H9 (cell line): Measurements from ENCODE around the gene NEUROG1. TPM values are rescaled to one million over a fixed set of nuclear protein-coding genes. Genes with fewer than 3 reads are reported as not detected.

Experiments
- DNase-seq: peaks from one replicate; pipeline ENCODE4 v3.0.0-alpha.2; 2017
- H2AFZ ChIP-seq: one replicate; pipeline ENCODE4 v1.6.1; 2013; ENCODE audit warnings: mild to moderate bottlenecking, low read length, control low read depth, moderate library complexity
- H2AK5ac ChIP-seq: 2 replicates; pipeline ENCODE4 v1.6.1; 2013; ENCODE audit warnings: low read length, control low read depth, mixed read lengths; ENCODE audit not compliant: insufficient read length
- H2BK120ac ChIP-seq: one replicate; pipeline ENCODE4 v1.6.1; 2013; ENCODE audit warnings: low read depth, mild to moderate bottlenecking, low read length, control low read depth, inconsistent platforms; ENCODE audit not compliant: poor library complexity, severe bottlenecking
- H2BK12ac ChIP-seq: 2 replicates; pipeline ENCODE4 v1.6.1; 2013; ENCODE audit warnings: low read length, control low read depth, mixed read lengths, low read depth; ENCODE audit not compliant: insufficient read length
- H2BK15ac ChIP-seq: 2 replicates; pipeline ENCODE4 v1.6.1; 2013; ENCODE audit warnings: low read depth, low read length, control low read depth
- H2BK20ac ChIP-seq: one replicate; pipeline ENCODE4 v1.6.1; 2013; ENCODE audit warnings: low read depth, mild to moderate bottlenecking, low read length, control low read depth, inconsistent platforms; ENCODE audit not compliant: poor library complexity, severe bottlenecking
- H2BK5ac ChIP-seq: 2 replicates; pipeline ENCODE4 v1.6.1; 2013; ENCODE audit warnings: low read length, control low read depth, mixed read lengths; ENCODE audit not compliant: insufficient read length
- H3K14ac ChIP-seq: 2 replicates; pipeline ENCODE4 v1.6.1; 2013; ENCODE audit warnings: low read length, control low read depth; ENCODE audit not compliant: insufficient read depth
- H3K18ac ChIP-seq: 2 replicates; pipeline ENCODE4 v1.6.1; 2013; ENCODE audit warnings: low read depth, mild to moderate bottlenecking, mixed read lengths, low read length, control low read depth; ENCODE audit not compliant: insufficient read length
- H3K23ac ChIP-seq: 2 replicates; pipeline ENCODE4 v1.6.1; 2013; ENCODE audit warnings: low read length, control low read depth, mixed read lengths, low read depth; ENCODE audit not compliant: insufficient read length
- H3K23me2 ChIP-seq: 2 replicates; pipeline ENCODE4 v1.6.1; 2013; ENCODE audit warnings: low read depth, mild to moderate bottlenecking, mixed read lengths, low read length, control low read depth; ENCODE audit not compliant: insufficient read length, poor library complexity, severe bottlenecking
- H3K27ac ChIP-seq: 2 replicates; pipeline ENCODE4 v1.5.1; 2013; ENCODE audit warnings: low read length, control low read depth, mixed read lengths, low read depth; ENCODE audit not compliant: insufficient read length
- H3K27me3 ChIP-seq: 2 replicates; pipeline ENCODE4 v1.6.1; 2013; ENCODE audit warnings: low read length, control low read depth, inconsistent platforms; ENCODE audit not compliant: insufficient read depth
- H3K4ac ChIP-seq: 2 replicates; pipeline ENCODE4 v1.6.1; 2013; ENCODE audit warnings: low read depth, mild to moderate bottlenecking, control low read depth, inconsistent platforms, low read length, moderate library complexity
- H3K4me1 ChIP-seq: 2 replicates; pipeline ENCODE4 v1.6.1; 2013; ENCODE audit warnings: low read length, control low read depth, inconsistent platforms; ENCODE audit not compliant: insufficient read depth
- H3K4me2 ChIP-seq: 2 replicates; pipeline ENCODE4 v1.6.1; 2013; ENCODE audit warnings: low read length, control low read depth, mixed read lengths; ENCODE audit not compliant: insufficient read length, insufficient read depth
- H3K56ac ChIP-seq: 2 replicates; pipeline ENCODE4 v1.6.1; 2013; ENCODE audit warnings: low read depth, mild to moderate bottlenecking, mixed read lengths, low read length, control low read depth; ENCODE audit not compliant: insufficient read length
- H3K79me1 ChIP-seq: 2 replicates; pipeline ENCODE4 v1.6.1; 2013; ENCODE audit warnings: low read depth, mild to moderate bottlenecking, moderate library complexity, low read length, control low read depth, inconsistent platforms; ENCODE audit not compliant: insufficient read depth, poor library complexity, severe bottlenecking
- H3K79me2 ChIP-seq: 2 replicates; pipeline ENCODE4 v1.6.1; 2013; ENCODE audit warnings: low read length, control low read depth, inconsistent platforms; ENCODE audit not compliant: insufficient read depth
- H3K9ac ChIP-seq: 2 replicates; pipeline ENCODE4 v1.6.1; 2013; ENCODE audit warnings: low read length, control low read depth, mixed read lengths; ENCODE audit not compliant: insufficient read length; ENCODE audit errors: extremely low read depth
- H3K9me3 ChIP-seq: one replicate; pipeline ENCODE4 v1.6.1; 2013; ENCODE audit warnings: low read depth, low read length, inconsistent platforms; ENCODE audit not compliant: control insufficient read depth
- H3T11ph ChIP-seq: one replicate; pipeline ENCODE4 v1.6.1; 2013; ENCODE audit warnings: mild to moderate bottlenecking, low read length, control low read depth, inconsistent platforms
- H4K20me1 ChIP-seq: one replicate; pipeline ENCODE4 v1.6.1; 2013; ENCODE audit not compliant: control insufficient read depth, insufficient read length, insufficient read depth
- H4K5ac ChIP-seq: 2 replicates; pipeline ENCODE4 v1.6.1; 2013; ENCODE audit warnings: low read depth, mild to moderate bottlenecking, mixed read lengths, low read length, control low read depth; ENCODE audit not compliant: insufficient read length
- H4K8ac ChIP-seq: replicated peaks from 2 replicates; pipeline ENCODE4 v1.6.1; 2013; ENCODE audit warnings: low read length, control low read depth, mixed read lengths, low read depth; ENCODE audit not compliant: insufficient read length
- H4K91ac ChIP-seq: 2 replicates; pipeline ENCODE4 v1.6.1; 2013; ENCODE audit warnings: low read depth, mild to moderate bottlenecking, moderate library complexity, mixed read lengths, low read length, control low read depth; ENCODE audit not compliant: insufficient read length
- H3K27ac Mint-ChIP-seq, 3 experiments: 2 replicates in 2 of 3; 3 replicates in 1 of 3; pipeline ENCODE4 v1.8.0; 2020 to 2021; ENCODE audit warnings: mixed read lengths in 3 of 3, mild to moderate bottlenecking in 1 of 3, moderate library complexity in 1 of 3
- H3K27me3 Mint-ChIP-seq: 2 replicates; pipeline ENCODE4 v1.8.0; 2021; ENCODE audit warnings: low read depth, mild to moderate bottlenecking, moderate library complexity, mixed read lengths
- H3K36me3 Mint-ChIP-seq, 3 experiments: 2 replicates in 2 of 3; 3 replicates in 1 of 3; pipeline ENCODE4 v1.8.0; 2020 to 2021; ENCODE audit warnings: low read depth in 3 of 3, mixed read lengths in 3 of 3; ENCODE audit not compliant: insufficient read depth in 1 of 3
- H3K4me1 Mint-ChIP-seq, 2 experiments: 2 replicates each; pipeline ENCODE4 v1.8.0; 2020; ENCODE audit warnings: mixed read lengths in 2 of 2
- H3K4me3 Mint-ChIP-seq, 2 experiments: 2 replicates in 1 of 2; 3 replicates in 1 of 2; pipeline ENCODE4 v1.8.0; 2020 to 2021; ENCODE audit warnings: mild to moderate bottlenecking in 2 of 2, mixed read lengths in 2 of 2, moderate library complexity in 1 of 2
- H3K9me3 Mint-ChIP-seq, 2 experiments: 2 replicates in 1 of 2; 3 replicates in 1 of 2; pipeline ENCODE4 v1.8.0; 2020; ENCODE audit warnings: mild to moderate bottlenecking in 2 of 2, mixed read lengths in 2 of 2, moderate library complexity in 1 of 2
- CTCF ChIP-seq: fragments of 200-600 bp; sonication (generic); conservative IDR thresholded peaks from 3 replicates; pipeline ENCODE4 v1.8.0; 2021; ENCODE audit warnings: antibody characterized with exemption, mild to moderate bottlenecking
- WGBS: extraction: QIAGEN DNeasy Blood & Tissue Kit; methylation state at CpG from one replicate; pipeline ENCODE4 v1.1.7; 2013; ENCODE audit warnings: missing lambda C conversion rate, low lambda C conversion rate, mixed read lengths; ENCODE audit not compliant: insufficient read length; ENCODE audit errors: extremely low coverage; 5-methylcytosine and 5-hydroxymethylcytosine counted together
- total RNA-seq: library from RNA; stranded (reverse); gene quantifications from 2 replicates; pipeline ENCODE4 v1.2.1, GENCODE V29; 2021

Gene NEUROG1
- total RNA-seq, 1 experiment from 2014 or later = not detected

DNA sequence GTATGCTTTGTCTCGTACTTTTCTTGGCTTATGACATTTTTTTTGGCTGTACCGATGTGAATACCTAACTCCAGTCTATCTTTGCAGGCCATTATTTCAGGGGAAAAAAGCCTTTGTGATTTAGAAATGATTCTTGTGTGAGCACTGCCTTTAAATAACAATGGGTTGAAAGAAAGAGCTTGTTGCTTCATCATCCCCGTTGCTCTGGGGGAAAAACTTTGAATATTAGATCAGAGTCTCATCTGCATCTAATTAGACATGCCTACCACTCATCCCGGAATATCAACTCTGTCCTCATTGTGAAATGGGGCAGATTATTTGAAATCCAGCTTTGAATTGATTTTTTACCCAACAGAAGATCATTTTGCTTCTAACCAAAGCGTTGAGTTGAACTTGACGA lies 29.5 kb upstream of the NEUROG1 start:
- Mint-ChIP-seq H3K27ac (peak overlapping the region in 1 of 3 experiments; percentile 68; a peak in 1 of 7 replicates), H3K4me1 (peaks cover 38 to 43% of the 10 kb centered on the region in 2 experiments), H3K27me3 (peaks cover 44% of the 10 kb centered on the region), H3K9me3 (no peaks in the 10 kb centered on the region), H3K36me3 (no peaks in the 10 kb centered on the region), H3K4me3 (peak overlapping the region in 1 of 2 experiments; percentile 11; a peak in 1 of 5 replicates)
- no peaks in the 10 kb centered on the region for H3K9me3 ChIP-seq
- no peak overlapping the region for H2AK5ac ChIP-seq
- H3K9ac ChIP-seq = no peak overlapping the region
- no peak overlapping the region for H3K18ac ChIP-seq
- H4K8ac ChIP-seq = no peak overlapping the region
- H3K4me1 ChIP-seq = peaks cover 10% of the 10 kb centered on the region; the same call in 1 of the 2 replicates
- no peaks in the 10 kb centered on the region for H3K79me1 ChIP-seq
- H2AFZ ChIP-seq = no peak overlapping the region
- no peaks in the 10 kb centered on the region for H3K27me3 ChIP-seq
- no peaks in the 10 kb centered on the region for H4K20me1 ChIP-seq
- no peaks in the 10 kb centered on the region for H3K79me2 ChIP-seq
- no peak overlapping the region for H4K91ac ChIP-seq
- no peak for DNase-seq
- no peak overlapping the region for H3K23ac ChIP-seq
- no peak overlapping the region for H2BK12ac ChIP-seq
- TF ChIP-seq CTCF = no peak
- no CpG with 5 or more reads among the region's 6 CpGs for WGBS
- no peak overlapping the region for H2BK15ac ChIP-seq
- no peak overlapping the region for H3K4ac ChIP-seq
- no peak overlapping the region for H3T11ph ChIP-seq
- no peaks in the 10 kb centered on the region for H3K23me2 ChIP-seq
- no peak overlapping the region for H4K5ac ChIP-seq
- H2BK120ac ChIP-seq = no peak overlapping the region
- no peak overlapping the region for H2BK20ac ChIP-seq
- H2BK5ac ChIP-seq = no peak overlapping the region
- H3K56ac ChIP-seq = no peak overlapping the region
- no peak overlapping the region for H3K4me2 ChIP-seq
- no peak overlapping the region for H3K14ac ChIP-seq
- no peak overlapping the region for H3K27ac ChIP-seq
